Measurements from ENCODE around the gene APBA1.

DNA sequence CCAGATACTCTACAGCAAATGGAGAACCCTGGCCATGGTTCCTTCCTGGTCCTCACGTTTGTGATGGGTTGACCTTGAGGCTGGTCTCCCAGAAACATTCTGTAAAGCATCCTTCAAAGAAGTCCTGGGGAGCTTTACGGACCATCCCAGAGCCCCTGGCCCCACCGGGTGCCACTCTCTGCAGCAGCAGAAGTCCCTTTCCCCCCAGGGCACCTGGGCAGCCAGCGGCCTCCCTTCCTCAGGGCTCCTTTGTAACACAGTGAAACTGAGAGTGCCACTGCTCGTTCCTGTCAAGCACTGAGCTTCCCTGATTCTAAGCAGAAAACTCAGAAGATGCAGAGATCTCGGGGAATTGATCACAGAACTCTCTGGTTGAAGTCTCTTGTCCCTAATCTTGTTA, 242.9 kb downstream of the APBA1 start:
- TF ChIP-seq, protein P1, sequence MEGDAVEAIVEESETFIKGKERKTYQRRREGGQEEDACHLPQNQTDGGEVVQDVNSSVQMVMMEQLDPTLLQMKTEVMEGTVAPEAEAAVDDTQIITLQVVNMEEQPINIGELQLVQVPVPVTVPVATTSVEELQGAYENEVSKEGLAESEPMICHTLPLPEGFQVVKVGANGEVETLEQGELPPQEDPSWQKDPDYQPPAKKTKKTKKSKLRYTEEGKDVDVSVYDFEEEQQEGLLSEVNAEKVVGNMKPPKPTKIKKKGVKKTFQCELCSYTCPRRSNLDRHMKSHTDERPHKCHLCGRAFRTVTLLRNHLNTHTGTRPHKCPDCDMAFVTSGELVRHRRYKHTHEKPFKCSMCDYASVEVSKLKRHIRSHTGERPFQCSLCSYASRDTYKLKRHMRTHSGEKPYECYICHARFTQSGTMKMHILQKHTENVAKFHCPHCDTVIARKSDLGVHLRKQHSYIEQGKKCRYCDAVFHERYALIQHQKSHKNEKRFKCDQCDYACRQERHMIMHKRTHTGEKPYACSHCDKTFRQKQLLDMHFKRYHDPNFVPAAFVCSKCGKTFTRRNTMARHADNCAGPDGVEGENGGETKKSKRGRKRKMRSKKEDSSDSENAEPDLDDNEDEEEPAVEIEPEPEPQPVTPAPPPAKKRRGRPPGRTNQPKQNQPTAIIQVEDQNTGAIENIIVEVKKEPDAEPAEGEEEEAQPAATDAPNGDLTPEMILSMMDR (IDR thresholded peaks at IDR 0.05): no peak
- TF ChIP-seq EP300 (IDR thresholded peaks at IDR 0.05) (no peak), POLR2AphosphoS5 (IDR thresholded peaks at IDR 0.05) (no peak)

Data from suprapubic skin (tissue), 4 donors.